NCI-H345 treated with DMSO at 0.1 percent for 48 hours (cell line): Measurements from ENCODE around the gene ABCA10.

Experiments
- DNase-seq: peaks from one replicate; lab custom pipeline; 2025; ENCODE audit not compliant: unreplicated experiment; lab: John Stamatoyannopoulos, UW

Gene ABCA10

GRCh38 chr17:69103557-69104233 lies 124.9 kb downstream of the ABCA10 start:
- DNase-seq = no peak

- no peak for DNase-seq
Measured at GRCh38 chr17:69098625-69099024, 130.0 kb downstream of the ABCA10 start.
